Parathyroid adenoma (tissue), 2 donors: Measurements from ENCODE around the gene CAMK2B.

Experiments
- H2AFZ ChIP-seq: fragments of 300-600 bp; sonication (generic); one replicate; pipeline ENCODE4 v1.7.0; 2017; ENCODE audit warnings: antibody characterized with exemption, mild to moderate bottlenecking
- H3K27ac ChIP-seq: fragments of 300-600 bp; sonication (generic); one replicate; pipeline ENCODE4 v1.7.0; 2017
- H3K27me3 ChIP-seq: fragments of 300-600 bp; sonication (generic); one replicate; pipeline ENCODE4 v1.7.0; 2017; ENCODE audit warnings: low read length; ENCODE audit not compliant: control insufficient read depth, insufficient read depth
- H3K36me3 ChIP-seq: fragments of 300-600 bp; sonication (generic); one replicate; pipeline ENCODE4 v1.7.0; 2017; ENCODE audit warnings: low read length; ENCODE audit not compliant: control insufficient read depth, insufficient read depth
- H3K4me1 ChIP-seq: fragments of 300-600 bp; sonication (generic); one replicate; pipeline ENCODE4 v1.7.0; 2017; ENCODE audit warnings: control low read depth
- H3K4me2 ChIP-seq: fragments of 300-600 bp; sonication (generic); one replicate; pipeline ENCODE4 v1.7.0; 2017; ENCODE audit warnings: low read length
- H3K4me3 ChIP-seq: fragments of 300-600 bp; sonication (generic); one replicate; pipeline ENCODE4 v1.7.0; 2017; ENCODE audit warnings: low read depth, low read length
- H3K79me2 ChIP-seq: fragments of 300-600 bp; sonication (generic); one replicate; pipeline ENCODE4 v1.7.0; 2017; ENCODE audit warnings: control low read depth
- H3K9ac ChIP-seq: fragments of 300-600 bp; sonication (generic); one replicate; pipeline ENCODE4 v1.7.0; 2017; ENCODE audit warnings: mild to moderate bottlenecking
- H3K9me3 ChIP-seq: fragments of 300-600 bp; sonication (generic); one replicate; pipeline ENCODE4 v1.7.0; 2017; ENCODE audit warnings: low read length; ENCODE audit not compliant: control insufficient read depth
- TF ChIP-seq, protein P1 (sequence below): fragments of 300-600 bp; sonication (generic); IDR thresholded peaks from one replicate; pipeline ENCODE4 v1.7.0; 2017; ENCODE audit warnings: antibody characterized with exemption, mild to moderate bottlenecking
- donor health status: primary hyperparathyroidism.

The CAMK2B gene

DNA sequence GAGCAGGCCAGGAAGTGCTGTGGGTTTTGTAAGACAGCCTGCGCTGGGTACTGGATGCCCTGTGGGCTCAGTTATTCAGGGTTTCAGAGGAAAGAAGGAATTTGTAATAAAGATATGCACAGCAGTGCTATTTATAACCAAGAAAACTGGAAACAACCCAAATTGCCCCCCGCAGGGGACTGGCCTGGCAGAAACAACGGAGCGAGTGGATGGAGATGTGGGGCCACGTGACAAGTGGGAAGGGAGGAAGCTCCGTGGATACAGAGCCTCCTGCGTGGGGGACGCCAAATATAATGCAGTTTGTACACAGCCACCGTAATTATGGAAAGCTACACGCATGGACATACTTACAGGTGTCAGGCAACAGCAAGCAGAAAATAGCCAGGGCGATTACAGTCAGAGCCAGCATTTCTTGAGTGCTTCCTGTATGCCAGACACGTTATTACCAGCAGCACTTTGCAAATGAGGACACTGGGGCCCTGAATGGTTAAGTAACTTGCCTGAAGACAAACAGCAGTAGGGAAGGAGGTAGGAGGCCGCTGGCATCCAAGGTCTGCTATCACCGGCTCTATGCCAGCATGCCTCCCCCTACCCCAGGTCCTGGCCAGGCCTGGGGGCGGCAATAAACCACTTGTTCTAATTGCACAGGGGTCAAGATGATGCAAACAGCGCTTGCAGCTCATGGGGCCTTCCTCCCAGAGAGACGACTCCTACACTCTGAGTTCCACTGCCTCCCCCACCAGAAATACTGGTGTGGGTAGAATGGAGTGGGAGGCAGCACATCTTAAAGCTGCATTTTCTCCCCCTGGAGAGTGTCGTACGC is 8.7 kb upstream of the CAMK2B start:
- no peak overlapping the region for H3K4me2 ChIP-seq
- no peak overlapping the region for H3K4me3 ChIP-seq
- no peak overlapping the region for H2AFZ ChIP-seq
- no peak overlapping the region for H3K27ac ChIP-seq
- no peak overlapping the region for H3K9ac ChIP-seq
- no peaks in the 10 kb centered on the region for H3K9me3 ChIP-seq
- no peaks in the 10 kb centered on the region for H3K36me3 ChIP-seq
- TF ChIP-seq, protein P1, sequence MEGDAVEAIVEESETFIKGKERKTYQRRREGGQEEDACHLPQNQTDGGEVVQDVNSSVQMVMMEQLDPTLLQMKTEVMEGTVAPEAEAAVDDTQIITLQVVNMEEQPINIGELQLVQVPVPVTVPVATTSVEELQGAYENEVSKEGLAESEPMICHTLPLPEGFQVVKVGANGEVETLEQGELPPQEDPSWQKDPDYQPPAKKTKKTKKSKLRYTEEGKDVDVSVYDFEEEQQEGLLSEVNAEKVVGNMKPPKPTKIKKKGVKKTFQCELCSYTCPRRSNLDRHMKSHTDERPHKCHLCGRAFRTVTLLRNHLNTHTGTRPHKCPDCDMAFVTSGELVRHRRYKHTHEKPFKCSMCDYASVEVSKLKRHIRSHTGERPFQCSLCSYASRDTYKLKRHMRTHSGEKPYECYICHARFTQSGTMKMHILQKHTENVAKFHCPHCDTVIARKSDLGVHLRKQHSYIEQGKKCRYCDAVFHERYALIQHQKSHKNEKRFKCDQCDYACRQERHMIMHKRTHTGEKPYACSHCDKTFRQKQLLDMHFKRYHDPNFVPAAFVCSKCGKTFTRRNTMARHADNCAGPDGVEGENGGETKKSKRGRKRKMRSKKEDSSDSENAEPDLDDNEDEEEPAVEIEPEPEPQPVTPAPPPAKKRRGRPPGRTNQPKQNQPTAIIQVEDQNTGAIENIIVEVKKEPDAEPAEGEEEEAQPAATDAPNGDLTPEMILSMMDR = no peak
- no peaks in the 10 kb centered on the region for H3K4me1 ChIP-seq
- no peaks in the 10 kb centered on the region for H3K79me2 ChIP-seq
- no peaks in the 10 kb centered on the region for H3K27me3 ChIP-seq

DNA sequence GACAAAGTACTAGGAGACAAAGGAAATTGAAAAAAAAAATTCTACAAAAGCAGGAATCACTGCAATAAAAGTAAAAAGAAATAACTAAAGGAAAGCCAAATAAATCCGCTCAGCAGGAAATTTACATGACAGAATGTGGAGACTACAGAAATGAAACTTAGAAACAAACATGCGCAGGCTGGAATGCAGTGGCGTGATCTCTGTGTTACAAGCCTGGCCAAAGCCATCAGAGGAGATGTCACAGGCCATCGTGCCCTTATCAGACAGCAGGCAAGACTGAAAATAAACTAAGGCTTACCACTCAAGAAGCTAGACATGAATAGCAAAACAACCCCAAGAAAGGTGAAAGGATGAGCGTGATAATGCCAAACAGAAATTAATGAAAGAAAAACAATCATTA is 6.3 kb upstream of the CAMK2B start:
- no peaks in the 10 kb centered on the region for H3K79me2 ChIP-seq
- no peak overlapping the region for H2AFZ ChIP-seq
- no peak overlapping the region for H3K27ac ChIP-seq
- no peaks in the 10 kb centered on the region for H3K27me3 ChIP-seq
- no peak overlapping the region for H3K9ac ChIP-seq
- H3K4me2 ChIP-seq = no peak overlapping the region
- no peaks in the 10 kb centered on the region for H3K4me1 ChIP-seq
- no peaks in the 10 kb centered on the region for H3K36me3 ChIP-seq
- H3K9me3 ChIP-seq = no peaks in the 10 kb centered on the region
- no peak overlapping the region for H3K4me3 ChIP-seq
- TF ChIP-seq, protein P1 = no peak

DNA sequence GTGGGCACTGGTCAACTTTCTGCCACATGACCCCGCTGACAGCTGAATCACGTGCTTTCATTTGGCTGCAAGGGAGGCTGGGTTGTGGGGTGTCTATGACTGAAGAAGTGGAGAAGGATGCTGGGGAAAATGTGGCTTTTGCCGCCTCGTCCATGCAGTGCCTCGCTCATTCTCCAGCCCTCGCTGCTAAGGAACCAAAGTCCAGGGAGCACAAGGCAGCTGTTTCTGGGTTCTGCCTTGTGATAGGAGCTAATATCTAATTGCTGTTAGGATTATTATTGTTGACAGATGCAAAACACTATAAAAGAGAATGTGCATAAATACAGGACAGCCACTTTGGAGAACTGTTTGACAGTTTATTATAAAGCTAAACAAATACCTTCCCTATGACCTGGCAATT is 4.9 kb upstream of the CAMK2B start:
- Histone ChIP-seq H2AFZ (no peak overlapping the region), H3K27ac (no peak overlapping the region), H3K4me2 (no peak overlapping the region), H3K36me3 (no peaks in the 10 kb centered on the region), H3K9me3 (no peaks in the 10 kb centered on the region), H3K4me1 (peaks cover 3% of the 10 kb centered on the region), H3K27me3 (no peaks in the 10 kb centered on the region), H3K9ac (no peak overlapping the region), H3K79me2 (no peaks in the 10 kb centered on the region), H3K4me3 (no peak overlapping the region)
- TF ChIP-seq, protein P1 = no peak

DNA sequence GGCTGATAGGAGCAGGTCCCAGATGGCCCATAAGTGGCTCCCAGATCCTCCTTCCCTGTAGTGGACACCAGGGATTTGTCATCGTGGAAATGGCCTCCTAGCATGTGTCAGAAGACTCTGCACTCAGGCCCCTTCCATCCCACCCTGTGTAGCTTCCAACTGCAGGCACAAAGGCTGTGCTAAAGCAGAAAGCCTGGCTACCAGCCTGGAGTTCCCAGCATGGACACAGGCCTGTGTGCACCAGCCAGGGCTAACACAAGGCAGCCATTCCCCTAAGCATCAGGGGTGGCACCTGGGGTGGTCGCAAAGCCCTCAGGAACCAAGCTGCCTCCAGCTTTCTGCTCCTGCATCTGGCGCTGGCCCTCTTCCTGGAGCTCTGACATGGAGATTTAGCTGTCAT is 4.5 kb upstream of the CAMK2B start:
- TF ChIP-seq, protein P1 = no peak
- no peaks in the 10 kb centered on the region for H3K27me3 ChIP-seq
- no peak overlapping the region for H3K4me3 ChIP-seq
- no peaks in the 10 kb centered on the region for H3K36me3 ChIP-seq
- no peaks in the 10 kb centered on the region for H3K9me3 ChIP-seq
- no peaks in the 10 kb centered on the region for H3K79me2 ChIP-seq
- no peak overlapping the region for H3K27ac ChIP-seq
- H3K4me1 ChIP-seq = peaks cover 3% of the 10 kb centered on the region
- H2AFZ ChIP-seq = no peak overlapping the region
- H3K4me2 ChIP-seq = no peak overlapping the region
- no peak overlapping the region for H3K9ac ChIP-seq

DNA sequence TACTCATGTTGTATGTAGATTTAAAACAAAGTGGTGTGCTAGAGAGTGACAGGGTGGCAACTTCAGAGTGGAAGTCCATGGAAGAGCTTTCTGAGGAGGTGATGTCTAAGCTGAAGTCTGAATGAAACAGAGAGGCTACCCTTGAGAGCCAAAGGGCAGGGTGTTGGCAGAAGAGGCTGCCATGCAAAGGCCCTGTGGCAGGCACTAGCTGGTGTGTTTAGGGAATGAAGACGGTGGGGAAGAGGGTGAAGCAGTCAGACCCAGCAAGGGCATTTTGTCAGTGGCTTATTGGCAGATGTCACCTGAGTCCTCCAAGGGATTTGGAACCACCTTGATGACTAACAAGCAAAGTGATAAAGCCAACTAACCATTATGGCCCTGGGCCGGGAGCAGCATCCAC is 3.7 kb upstream of the CAMK2B start:
- TF ChIP-seq, protein P1 = no peak
- Histone ChIP-seq H3K9ac (no peak overlapping the region), H3K4me2 (no peak overlapping the region), H3K27ac (no peak overlapping the region), H3K27me3 (no peaks in the 10 kb centered on the region), H3K4me1 (peaks cover 5% of the 10 kb centered on the region), H3K79me2 (no peaks in the 10 kb centered on the region), H2AFZ (no peak overlapping the region), H3K9me3 (no peaks in the 10 kb centered on the region), H3K4me3 (no peak overlapping the region), H3K36me3 (no peaks in the 10 kb centered on the region)
